Natural killer cell (primary cell): Measurements from ENCODE around the gene SYT13. TPM values are rescaled to one million over a fixed set of nuclear protein-coding genes. Genes with fewer than 3 reads are reported as not detected.

ENCODE experiments used
- ATAC-seq, 3 donors: fragments of 150-1000 bp in 2 of 3; fragments of 200-7000 bp in 1 of 3; cut with Tn5 transposase; 1 replicate in 1 of 3; 2 replicates in 2 of 3; pipeline ENCODE4 v1.10.0; 2021; ENCODE audit warnings: mild to moderate bottlenecking in 2 of 3, moderate library complexity in 2 of 3
- DNase-seq, 2 donors: peaks; one replicate each; pipeline versions ENCODE4 v3.0.0 to v3.0.0-alpha.2; 2013 to 2021; ENCODE audit warnings: mixed read lengths in 1 of 2
- H3K27ac ChIP-seq: one replicate; pipeline ENCODE4 v1.5.1; 2013; ENCODE audit warnings: mild to moderate bottlenecking, low read length
- H3K27me3 ChIP-seq: one replicate; pipeline ENCODE4 v1.6.1; 2013; ENCODE audit warnings: low read length; ENCODE audit not compliant: control insufficient read depth, insufficient read depth
- H3K36me3 ChIP-seq: one replicate; pipeline ENCODE4 v1.6.1; 2013; ENCODE audit warnings: low read length; ENCODE audit not compliant: control insufficient read depth, insufficient read depth
- H3K4me1 ChIP-seq: one replicate; pipeline ENCODE4 v1.6.1; 2013; ENCODE audit warnings: low read length; ENCODE audit not compliant: control insufficient read depth, insufficient read depth
- H3K4me3 ChIP-seq: one replicate; pipeline ENCODE4 v1.5.1; 2013; ENCODE audit warnings: low read length
- H3K9me3 ChIP-seq: one replicate; pipeline ENCODE4 v1.6.1; 2013; ENCODE audit warnings: low read length; ENCODE audit not compliant: control insufficient read depth, insufficient read depth
- H3K27ac Mint-ChIP-seq, 2 donors: one replicate each; pipeline ENCODE4 v1.8.0; 2022; ENCODE audit warnings: mild to moderate bottlenecking in 2 of 2, mixed read lengths in 2 of 2, moderate library complexity in 1 of 2
- H3K27me3 Mint-ChIP-seq, 2 donors: one replicate each; pipeline ENCODE4 v1.8.0; 2022; ENCODE audit warnings: low read depth in 2 of 2, mixed read lengths in 2 of 2
- H3K36me3 Mint-ChIP-seq: one replicate; pipeline ENCODE4 v1.8.0; 2022; ENCODE audit warnings: mixed read lengths
- H3K4me1 Mint-ChIP-seq, 2 donors: one replicate each; pipeline ENCODE4 v1.8.0; 2022; ENCODE audit warnings: mixed read lengths in 2 of 2
- H3K4me3 Mint-ChIP-seq: one replicate; pipeline ENCODE4 v1.8.0; 2022; ENCODE audit warnings: mild to moderate bottlenecking, moderate library complexity, mixed read lengths
- H3K9me3 Mint-ChIP-seq, 2 donors: one replicate each; pipeline ENCODE4 v1.8.0; 2022; ENCODE audit warnings: mixed read lengths in 2 of 2
- WGBS: methylation state at CpG from one replicate; pipeline ENCODE4 v1.1.7; 2013; ENCODE audit warnings: missing lambda C conversion rate; ENCODE audit not compliant: insufficient coverage; 5-methylcytosine and 5-hydroxymethylcytosine counted together
- intact Hi-C: fragments of 100-400 bp; cut with micrococcal nuclease; formaldehyde crosslinking; loops from one replicate; pipeline ENCODE4 v1.14.2; 2022
- total RNA-seq, 4 donors: library from RNA; stranded (reverse); fragments of 120-200 nt in 1 of 4; gene quantifications; one replicate each; pipeline versions ENCODE4 v1.2.3 to v1.2.4, GENCODE V29; 2013 to 2022
- TF ChIP-seq, protein P1 (sequence below): fragments of 200-600 bp; IDR thresholded peaks from one replicate; pipeline ENCODE4 v1.8.0; 2022; ENCODE audit warnings: antibody characterized with exemption

Gene SYT13
- total RNA-seq, 3 donors from 2014 or later (not counting 1 experiment from before 2014, with no cell fraction given), result not detected

DNA sequence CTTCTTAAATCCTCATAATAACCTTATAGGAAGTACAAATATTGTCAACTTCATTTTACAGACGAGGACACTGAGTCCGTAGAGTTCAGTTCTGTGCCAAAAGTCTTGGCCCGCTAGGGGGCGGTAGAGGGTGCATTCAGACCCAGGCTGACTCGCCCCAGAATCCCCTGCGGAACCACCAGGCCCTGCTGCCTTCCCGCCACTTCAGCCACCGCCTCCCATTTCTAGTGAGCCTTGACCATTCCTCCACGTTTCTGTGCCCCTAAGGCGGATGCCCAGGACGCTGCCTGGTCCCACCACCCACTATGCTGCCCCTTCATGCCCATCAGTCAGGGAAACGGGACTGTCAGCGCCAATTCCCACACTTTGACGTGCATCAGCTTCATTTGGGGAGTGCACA, 19.1 kb downstream of the SYT13 start:
- Mint-ChIP-seq H3K4me1 (no peaks in the 10 kb centered on the region), H3K9me3 (no peaks in the 10 kb centered on the region), H3K27me3 (peaks cover 27 to 61% of the 10 kb centered on the region in 2 donors), H3K36me3 (no peaks in the 10 kb centered on the region), H3K27ac (no peak overlapping the region), H3K4me3 (no peak overlapping the region)
- DNase-seq (peak in 1 of 2 donors; percentile 19), ATAC-seq (no peak)
- 72% methylated on average over 14 of the region's 14 CpGs for WGBS
- H3K9me3 ChIP-seq, result no peaks in the 10 kb centered on the region
- no peak overlapping the region for H3K27ac ChIP-seq
- H3K36me3 ChIP-seq, result no peaks in the 10 kb centered on the region
- intact Hi-C loops, result no loop called here
- TF ChIP-seq, protein P1, sequence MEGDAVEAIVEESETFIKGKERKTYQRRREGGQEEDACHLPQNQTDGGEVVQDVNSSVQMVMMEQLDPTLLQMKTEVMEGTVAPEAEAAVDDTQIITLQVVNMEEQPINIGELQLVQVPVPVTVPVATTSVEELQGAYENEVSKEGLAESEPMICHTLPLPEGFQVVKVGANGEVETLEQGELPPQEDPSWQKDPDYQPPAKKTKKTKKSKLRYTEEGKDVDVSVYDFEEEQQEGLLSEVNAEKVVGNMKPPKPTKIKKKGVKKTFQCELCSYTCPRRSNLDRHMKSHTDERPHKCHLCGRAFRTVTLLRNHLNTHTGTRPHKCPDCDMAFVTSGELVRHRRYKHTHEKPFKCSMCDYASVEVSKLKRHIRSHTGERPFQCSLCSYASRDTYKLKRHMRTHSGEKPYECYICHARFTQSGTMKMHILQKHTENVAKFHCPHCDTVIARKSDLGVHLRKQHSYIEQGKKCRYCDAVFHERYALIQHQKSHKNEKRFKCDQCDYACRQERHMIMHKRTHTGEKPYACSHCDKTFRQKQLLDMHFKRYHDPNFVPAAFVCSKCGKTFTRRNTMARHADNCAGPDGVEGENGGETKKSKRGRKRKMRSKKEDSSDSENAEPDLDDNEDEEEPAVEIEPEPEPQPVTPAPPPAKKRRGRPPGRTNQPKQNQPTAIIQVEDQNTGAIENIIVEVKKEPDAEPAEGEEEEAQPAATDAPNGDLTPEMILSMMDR, result no peak
- H3K4me3 ChIP-seq, result no peak overlapping the region
- no peaks in the 10 kb centered on the region for H3K4me1 ChIP-seq
- peaks cover 5% of the 10 kb centered on the region for H3K27me3 ChIP-seq

DNA sequence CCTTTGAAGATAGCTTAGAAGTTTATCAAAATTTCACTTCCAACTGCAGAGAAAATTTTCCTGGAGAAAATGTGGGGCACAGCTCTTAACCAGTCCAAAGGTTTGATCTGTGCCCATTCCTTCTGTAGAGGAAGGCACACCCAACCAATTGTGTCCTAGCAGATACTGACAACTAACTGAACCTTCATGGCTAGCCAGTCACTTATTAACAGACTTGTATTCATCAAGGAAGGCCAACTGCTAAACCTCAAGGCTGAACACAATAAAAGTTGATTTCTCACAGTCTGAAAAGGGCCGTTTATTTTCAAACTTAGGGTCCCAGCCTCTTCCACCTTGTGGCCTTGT, 19.5 kb downstream of the SYT13 start:
- no peak overlapping the region for H3K27ac Mint-ChIP-seq
- H3K9me3 ChIP-seq, result no peaks in the 10 kb centered on the region
- H3K4me1 ChIP-seq, result no peaks in the 10 kb centered on the region
- H3K36me3 ChIP-seq, result no peaks in the 10 kb centered on the region
- ATAC-seq (no peak), DNase-seq (no peak)
- no peaks in the 10 kb centered on the region for H3K36me3 Mint-ChIP-seq
- H3K4me3 ChIP-seq, result no peak overlapping the region
- H3K4me3 Mint-ChIP-seq, result no peak overlapping the region
- peaks cover 27 to 58% of the 10 kb centered on the region in 2 donors for H3K27me3 Mint-ChIP-seq
- TF ChIP-seq, protein P1, result no peak
- H3K9me3 Mint-ChIP-seq, result no peaks in the 10 kb centered on the region
- 100% methylated on average over 1 of the region's 1 CpG for WGBS
- H3K27me3 ChIP-seq, result peaks cover 5% of the 10 kb centered on the region
- intact Hi-C loops, result no loop called here
- H3K27ac ChIP-seq, result no peak overlapping the region
- H3K4me1 Mint-ChIP-seq, result no peaks in the 10 kb centered on the region

DNA sequence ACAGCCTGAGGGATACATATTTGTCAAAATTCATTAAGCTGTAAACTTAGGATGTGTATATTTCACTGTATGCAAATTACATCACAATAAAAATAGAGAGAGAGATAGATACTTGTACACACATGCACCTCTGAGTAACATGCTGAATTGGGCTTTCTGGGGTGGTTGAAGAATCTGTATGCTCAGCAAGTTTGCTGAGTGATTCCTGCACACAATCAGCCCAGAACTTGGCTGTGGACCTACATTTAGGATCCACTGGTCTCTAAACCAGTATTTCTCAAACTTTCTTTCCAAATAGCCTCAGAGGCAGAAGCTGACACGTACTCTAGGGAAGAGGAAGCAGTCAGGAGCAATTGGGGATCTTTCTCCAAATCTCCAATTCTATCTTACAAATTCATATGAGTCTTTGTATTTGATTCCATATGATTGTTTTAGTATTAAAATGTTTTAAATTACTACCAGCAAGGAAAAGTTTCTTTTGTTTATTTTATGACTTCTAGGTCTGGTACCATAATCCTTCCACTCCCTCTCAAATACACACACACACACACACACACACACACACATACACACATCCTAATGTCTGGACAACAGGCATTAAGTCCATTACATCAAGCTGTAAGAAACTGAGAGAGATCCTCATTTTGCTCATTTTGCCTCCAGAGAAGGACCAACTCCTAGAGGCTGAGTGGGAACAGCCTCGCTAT, 20.0 kb downstream of the SYT13 start:
- Mint-ChIP-seq H3K9me3 (no peaks in the 10 kb centered on the region), H3K36me3 (no peaks in the 10 kb centered on the region), H3K4me3 (no peak overlapping the region), H3K27ac (no peak overlapping the region), H3K27me3 (peaks cover 22 to 54% of the 10 kb centered on the region in 2 donors), H3K4me1 (no peaks in the 10 kb centered on the region)
- no peaks in the 10 kb centered on the region for H3K4me1 ChIP-seq
- ATAC-seq (no peak), DNase-seq (no peak)
- peaks cover 2% of the 10 kb centered on the region for H3K27me3 ChIP-seq
- no peaks in the 10 kb centered on the region for H3K9me3 ChIP-seq
- TF ChIP-seq, protein P1, result no peak
- 73% methylated on average over 1 of the region's 2 CpGs for WGBS
- intact Hi-C loops, result no loop called here
- H3K4me3 ChIP-seq, result no peak overlapping the region
- H3K27ac ChIP-seq, result no peak overlapping the region
- H3K36me3 ChIP-seq, result no peaks in the 10 kb centered on the region
